Upper lobe of left lung (tissue), 6 donors: ENCODE results near the gene L3MBTL1. TPM values are rescaled to one million over a fixed set of nuclear protein-coding genes. Genes with fewer than 3 reads are reported as not detected.

Source experiments
- ATAC-seq, 2 donors: fragments of 200-7000 bp; cut with Tn5 transposase; one replicate each; pipeline ENCODE4 v1.9.1; 2022; ENCODE audit warnings: mild to moderate bottlenecking in 2 of 2, moderate library complexity in 2 of 2; ENCODE audit not compliant: low FRiP score in 2 of 2
- DNase-seq, 2 donors: peaks; one replicate each; pipeline ENCODE4 v3.0.0-alpha.2; 2019 to 2020
- H3K27ac ChIP-seq, 4 donors: fragments of 200-600 bp; sonication (generic); one replicate each; pipeline ENCODE4 v1.5.1; 2016 to 2019
- H3K27me3 ChIP-seq, 4 donors: fragments of 200-600 bp; sonication (generic); one replicate each; pipeline ENCODE4 v1.5.1; 2017 to 2019
- H3K36me3 ChIP-seq, 4 donors: fragments of 200-600 bp; sonication (generic); one replicate each; pipeline ENCODE4 v1.5.1; 2016 to 2019
- H3K4me1 ChIP-seq, 4 donors: fragments of 200-600 bp; sonication (generic); one replicate each; pipeline ENCODE4 v1.5.1; 2018 to 2019
- H3K4me3 ChIP-seq, 4 donors: fragments of 200-600 bp; sonication (generic); one replicate each; pipeline ENCODE4 v1.5.1; 2017 to 2019; ENCODE audit warnings: mild to moderate bottlenecking in 2 of 4, moderate library complexity in 1 of 4
- H3K9me3 ChIP-seq, 4 donors: fragments of 200-600 bp; sonication (generic); one replicate each; pipeline ENCODE4 v1.5.1; 2018 to 2019
- EP300 ChIP-seq, 4 donors: sonication (generic); formaldehyde crosslinking; IDR thresholded peaks; one replicate each; pipeline ENCODE4 v1.5.1; 2017; ENCODE audit warnings: antibody characterized with exemption in 4 of 4, control low read depth in 2 of 4
- POLR2A ChIP-seq, 4 donors: fragments of 450-650 bp; IDR thresholded peaks; one replicate each; pipeline ENCODE4 v1.5.1; 2016 to 2017; ENCODE audit warnings: antibody characterized with exemption in 4 of 4, mild to moderate bottlenecking in 2 of 4
- POLR2AphosphoS5 ChIP-seq, 2 donors: sonication (generic); formaldehyde crosslinking; IDR thresholded peaks; one replicate each; pipeline ENCODE4 v1.5.1; 2017; ENCODE audit warnings: antibody characterized with exemption in 2 of 2
- WGBS, 2 donors: methylation state at CpG; one replicate each; pipeline ENCODE4 v1.1.5; 2017 to 2018; 5-methylcytosine and 5-hydroxymethylcytosine counted together
- total RNA-seq, 6 donors: library from RNA; depleted of rRNA in 4 of 6; stranded (reverse); fragments of >200 nt in 4 of 6; gene quantifications; one replicate each; pipeline versions ENCODE4 v1.1.0 to v1.2.1, GENCODE V29; 2016 to 2021
- TF ChIP-seq, protein P1 (sequence below), 6 experiments: fragments of 450-650 bp in 4 of 6; fragments of 200-600 bp in 2 of 6; sonication (generic) in 2 of 6; IDR thresholded peaks; one replicate each; pipeline ENCODE4 v1.5.1; 2016 to 2019; ENCODE audit warnings: antibody characterized with exemption in 6 of 6
- donor health status: DM: no; HTN: no; CAD: no; lungs with moderate emphysema.
- donor health status: DM: no; HTN: yes; CAD: no; lungs with severe emphysema.

L3MBTL1 gene
- total RNA-seq, 6 donors from 2014 or later: 4.9 to 50.3 (median 11.3) TPM

DNA sequence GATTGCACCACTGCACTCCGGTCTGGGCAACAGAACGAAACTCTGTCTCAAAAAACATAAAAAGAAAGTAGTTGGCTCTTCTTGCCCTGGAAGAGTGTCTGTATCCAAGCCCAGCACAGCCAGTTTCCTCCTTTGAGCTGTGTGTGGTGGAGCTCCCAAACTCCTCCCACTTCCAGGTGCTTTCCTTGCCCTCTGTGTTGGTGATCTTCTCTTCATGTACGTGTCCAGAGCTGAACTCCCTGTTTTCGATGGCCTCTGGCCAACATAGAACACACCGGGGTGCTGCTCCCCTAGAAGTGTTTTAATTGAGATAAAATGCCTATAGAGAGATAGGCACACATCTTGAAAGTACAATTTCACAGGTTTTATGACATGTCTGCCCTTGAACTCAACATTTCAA is 34.7 kb downstream of the L3MBTL1 start:
- WGBS, 2 donors: 84 to 92% methylated on average over 5 of the region's 5 CpGs
- H3K9me3 ChIP-seq: no peaks in the 10 kb centered on the region
- H3K4me1 ChIP-seq: no peaks in the 10 kb centered on the region
- H3K27ac ChIP-seq: no peak overlapping the region
- peaks cover 0 to 7% (median 0%) of the 10 kb centered on the region in 4 donors for H3K36me3 ChIP-seq
- no peak for DNase-seq
- no peak overlapping the region for H3K4me3 ChIP-seq
- no peak for ATAC-seq
- no peaks in the 10 kb centered on the region for H3K27me3 ChIP-seq
- no peak for TF ChIP-seq EP300 (IDR thresholded peaks at IDR 0.05)
- TF ChIP-seq POLR2AphosphoS5 (IDR thresholded peaks at IDR 0.05): no peak
- TF ChIP-seq, protein P1, sequence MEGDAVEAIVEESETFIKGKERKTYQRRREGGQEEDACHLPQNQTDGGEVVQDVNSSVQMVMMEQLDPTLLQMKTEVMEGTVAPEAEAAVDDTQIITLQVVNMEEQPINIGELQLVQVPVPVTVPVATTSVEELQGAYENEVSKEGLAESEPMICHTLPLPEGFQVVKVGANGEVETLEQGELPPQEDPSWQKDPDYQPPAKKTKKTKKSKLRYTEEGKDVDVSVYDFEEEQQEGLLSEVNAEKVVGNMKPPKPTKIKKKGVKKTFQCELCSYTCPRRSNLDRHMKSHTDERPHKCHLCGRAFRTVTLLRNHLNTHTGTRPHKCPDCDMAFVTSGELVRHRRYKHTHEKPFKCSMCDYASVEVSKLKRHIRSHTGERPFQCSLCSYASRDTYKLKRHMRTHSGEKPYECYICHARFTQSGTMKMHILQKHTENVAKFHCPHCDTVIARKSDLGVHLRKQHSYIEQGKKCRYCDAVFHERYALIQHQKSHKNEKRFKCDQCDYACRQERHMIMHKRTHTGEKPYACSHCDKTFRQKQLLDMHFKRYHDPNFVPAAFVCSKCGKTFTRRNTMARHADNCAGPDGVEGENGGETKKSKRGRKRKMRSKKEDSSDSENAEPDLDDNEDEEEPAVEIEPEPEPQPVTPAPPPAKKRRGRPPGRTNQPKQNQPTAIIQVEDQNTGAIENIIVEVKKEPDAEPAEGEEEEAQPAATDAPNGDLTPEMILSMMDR (IDR thresholded peaks at IDR 0.05): no peak
- TF ChIP-seq POLR2A (IDR thresholded peaks at IDR 0.05): no peak

DNA sequence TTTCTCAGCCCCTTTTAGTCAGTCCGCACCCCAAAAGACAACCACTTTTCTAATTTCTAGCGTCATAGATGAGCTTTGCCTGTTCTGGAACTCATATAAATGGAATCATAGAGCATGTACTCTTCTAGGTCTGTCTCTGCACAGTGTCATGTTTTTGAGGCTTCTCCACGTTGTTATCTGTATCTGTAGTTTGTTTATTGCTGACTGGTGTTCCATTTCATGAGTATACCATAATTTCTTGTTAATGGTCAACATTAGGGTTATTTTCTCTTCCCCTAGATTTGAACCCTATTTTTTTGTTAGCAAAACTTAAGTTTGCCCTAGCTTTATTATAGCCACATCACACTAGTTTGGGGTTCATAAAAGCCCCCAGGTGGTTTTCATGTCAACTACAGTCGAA is 35.2 kb downstream of the L3MBTL1 start:
- no peaks in the 10 kb centered on the region for H3K4me1 ChIP-seq
- H3K27me3 ChIP-seq: no peaks in the 10 kb centered on the region
- H3K4me3 ChIP-seq: no peak overlapping the region
- no peak for DNase-seq
- no peak overlapping the region for H3K27ac ChIP-seq
- WGBS, 2 donors: 69 to 77% methylated on average over 4 of the region's 4 CpGs
- no peak for ATAC-seq
- H3K9me3 ChIP-seq: no peaks in the 10 kb centered on the region
- H3K36me3 ChIP-seq: peaks cover 0 to 7% (median 0%) of the 10 kb centered on the region in 4 donors
- TF ChIP-seq, protein P1 (IDR thresholded peaks at IDR 0.05): no peak
- no peak for TF ChIP-seq POLR2A (IDR thresholded peaks at IDR 0.05)
- TF ChIP-seq EP300 (IDR thresholded peaks at IDR 0.05): no peak
- no peak for TF ChIP-seq POLR2AphosphoS5 (IDR thresholded peaks at IDR 0.05)

DNA sequence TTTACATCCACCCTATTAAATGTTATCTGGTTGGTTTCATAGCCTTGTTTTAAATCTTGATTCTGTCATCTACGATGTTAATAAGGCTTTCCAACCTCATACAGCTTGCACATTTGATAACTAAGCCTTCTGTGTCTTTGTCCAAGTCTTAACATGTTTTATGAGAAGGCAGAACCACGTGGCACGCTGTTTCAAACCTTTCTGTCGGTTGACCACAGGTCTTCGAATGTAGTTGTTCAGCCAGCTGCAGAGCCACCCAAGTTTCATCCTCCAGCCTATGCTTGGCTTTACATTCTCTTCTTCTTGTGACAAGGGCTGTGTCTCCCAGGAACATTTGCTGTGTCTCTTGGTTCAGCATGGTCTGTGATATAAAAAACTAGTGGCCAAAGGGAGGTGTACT is 35.6 kb downstream of the L3MBTL1 start:
- 94 to 95% methylated on average over 5 of the region's 5 CpGs for WGBS, 2 donors
- no peaks in the 10 kb centered on the region for H3K9me3 ChIP-seq
- TF ChIP-seq, protein P1 (IDR thresholded peaks at IDR 0.05): no peak
- no peak for TF ChIP-seq EP300 (IDR thresholded peaks at IDR 0.05)
- no peak for TF ChIP-seq POLR2A (IDR thresholded peaks at IDR 0.05)
- TF ChIP-seq POLR2AphosphoS5 (IDR thresholded peaks at IDR 0.05): no peak
- no peaks in the 10 kb centered on the region for H3K27me3 ChIP-seq
- ATAC-seq (no peak), DNase-seq (no peak)
- H3K36me3 ChIP-seq: peaks cover 0 to 7% (median 0%) of the 10 kb centered on the region in 4 donors
- H3K4me3 ChIP-seq: no peak overlapping the region
- no peaks in the 10 kb centered on the region for H3K4me1 ChIP-seq
- no peak overlapping the region for H3K27ac ChIP-seq

DNA sequence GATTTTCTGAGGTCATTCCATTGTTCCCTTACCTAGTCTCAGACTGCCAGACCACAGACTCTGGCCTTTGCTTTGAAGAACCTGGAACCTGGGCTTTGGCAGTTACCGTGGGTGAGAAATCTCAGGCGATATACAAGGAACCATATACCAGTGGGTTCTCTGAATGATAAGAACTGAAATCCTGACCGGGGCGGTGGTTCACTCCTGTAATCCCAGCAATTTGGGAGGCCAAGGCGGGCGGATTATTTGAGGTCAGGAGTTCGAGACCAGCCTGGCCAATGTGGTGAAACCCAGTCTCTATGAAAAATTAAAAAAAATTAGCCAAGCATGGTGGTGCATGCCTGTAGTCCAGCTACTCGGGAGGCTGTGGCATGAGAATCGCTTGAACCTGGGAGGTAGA is 37.0 kb downstream of the L3MBTL1 start:
- Histone ChIP-seq H3K27me3 (no peaks in the 10 kb centered on the region), H3K4me3 (no peak overlapping the region), H3K36me3 (peaks cover 0 to 7% (median 0%) of the 10 kb centered on the region in 4 donors), H3K4me1 (no peaks in the 10 kb centered on the region), H3K27ac (no peak overlapping the region), H3K9me3 (no peaks in the 10 kb centered on the region)
- DNase-seq (no peak), ATAC-seq (no peak)
- no peak for TF ChIP-seq POLR2A (IDR thresholded peaks at IDR 0.05)
- TF ChIP-seq, protein P1 (IDR thresholded peaks at IDR 0.05): no peak
- TF ChIP-seq EP300 (IDR thresholded peaks at IDR 0.05): no peak
- no peak for TF ChIP-seq POLR2AphosphoS5 (IDR thresholded peaks at IDR 0.05)
- WGBS, 2 donors: 92 to 95% methylated on average over 9 of the region's 9 CpGs

DNA sequence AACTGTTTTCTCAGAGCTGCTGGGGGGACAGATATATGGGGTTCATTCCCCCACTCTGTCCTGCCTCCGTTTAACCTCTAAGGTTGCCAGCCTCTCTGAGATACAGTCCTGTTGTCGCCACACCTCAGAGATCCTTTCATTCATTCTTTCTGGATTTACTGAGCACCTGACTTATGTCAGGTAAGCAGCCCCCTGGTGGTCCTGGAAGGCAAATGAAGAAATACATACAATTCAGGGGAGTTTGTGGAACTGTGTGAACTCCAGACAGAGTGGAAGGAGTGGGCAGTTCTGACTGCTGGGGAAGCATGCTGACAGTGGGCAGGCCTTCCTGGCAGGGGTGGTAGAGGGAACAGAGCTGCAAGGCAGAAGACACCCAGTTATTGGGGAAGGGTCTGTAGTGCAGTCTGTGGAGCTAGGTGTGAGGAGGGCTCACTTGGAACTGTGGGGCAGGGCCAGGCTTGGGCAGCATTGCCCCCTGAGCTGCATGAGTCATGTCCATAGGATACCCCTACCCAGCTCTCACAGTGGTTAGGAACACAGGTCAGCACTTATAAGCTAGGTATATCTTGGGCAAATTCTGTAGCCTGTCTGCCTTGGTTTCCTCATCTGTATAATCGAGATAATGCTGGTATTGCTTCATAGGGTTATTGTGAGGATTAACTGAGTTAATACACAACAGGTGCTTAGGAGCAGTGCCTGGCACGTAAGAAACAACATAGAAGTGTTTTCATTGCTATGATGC is 38.5 kb downstream of the L3MBTL1 start:
- Histone ChIP-seq H3K4me1 (no peaks in the 10 kb centered on the region), H3K27me3 (no peaks in the 10 kb centered on the region), H3K36me3 (peaks cover 0 to 3% (median 0%) of the 10 kb centered on the region in 4 donors), H3K27ac (no peak overlapping the region), H3K9me3 (no peaks in the 10 kb centered on the region), H3K4me3 (no peak overlapping the region)
- 92 to 95% methylated on average over 4 of the region's 4 CpGs for WGBS, 2 donors
- TF ChIP-seq POLR2AphosphoS5 (IDR thresholded peaks at IDR 0.05): no peak
- no peak for TF ChIP-seq EP300 (IDR thresholded peaks at IDR 0.05)
- TF ChIP-seq, protein P1 (IDR thresholded peaks at IDR 0.05): no peak
- TF ChIP-seq POLR2A (IDR thresholded peaks at IDR 0.05): no peak
- no peak for ATAC-seq
- DNase-seq: no peak
